Activated CD8-positive, alpha-beta T cell treated with anti-CD3 and anti-CD28 coated beads, Interleukin-2, amount 10 ng/mL, durations not matched to agents 7 days and 5 days (primary cell): ENCODE data around the gene P2RX1. TPM values are rescaled to one million over a fixed set of nuclear protein-coding genes. Genes with fewer than 3 reads are reported as not detected.

Source experiments
- ATAC-seq: fragments of 150-1000 bp; cut with Tn5 transposase; one replicate; pipeline ENCODE4 v1.10.0; 2021; ENCODE audit warnings: moderate library complexity
- CTCF ChIA-PET: fragments of 350-600 bp; sonication (Branson Sonifier 250); formaldehyde crosslinking; loops from one replicate; lab custom pipeline; 2021; ENCODE audit warnings: antibody characterized with exemption; lab: Charles Lee
- POLR2A ChIA-PET: fragments of 350-600 bp; sonication (Branson Sonifier 250); formaldehyde crosslinking; loops from one replicate; lab custom pipeline; 2021; ENCODE audit warnings: antibody characterized with exemption; lab: Charles Lee
- DNase-seq: peaks from one replicate; pipeline ENCODE4 v3.0.0-alpha.2; 2020
- H3K27ac Mint-ChIP-seq: one replicate; pipeline ENCODE4 v1.8.0; 2021; ENCODE audit warnings: mild to moderate bottlenecking, mixed read lengths
- H3K27me3 Mint-ChIP-seq: one replicate; pipeline ENCODE4 v1.8.0; 2021; ENCODE audit warnings: low read depth, mixed read lengths
- H3K36me3 Mint-ChIP-seq: one replicate; pipeline ENCODE4 v1.8.0; 2021; ENCODE audit warnings: low read depth, mixed read lengths
- H3K4me1 Mint-ChIP-seq: one replicate; pipeline ENCODE4 v1.8.0; 2021; ENCODE audit warnings: low read depth, mixed read lengths
- H3K4me3 Mint-ChIP-seq: one replicate; pipeline ENCODE4 v1.8.0; 2021; ENCODE audit warnings: mild to moderate bottlenecking, mixed read lengths
- H3K9me3 Mint-ChIP-seq: one replicate; pipeline ENCODE4 v1.8.0; 2022; ENCODE audit warnings: mixed read lengths; ENCODE audit not compliant: insufficient read depth
- total RNA-seq, 2 experiments: library from RNA; stranded (reverse); gene quantifications; one replicate each; pipeline ENCODE4 v1.2.3, GENCODE V29; 2021

Gene P2RX1
- total RNA-seq, 2 experiments from 2014 or later: 1.1 TPM

GRCh38 chr17:3959921-3960601 is 43.8 kb upstream of the P2RX1 start:
- peak overlapping the region; percentile 63 for H3K27ac Mint-ChIP-seq
- CTCF ChIA-PET: interaction anchor here (3.8 kb wide), 1 partner anchor 46 kb away, joined by 21 read pairs; no protein-coding TSS in a partner anchor
- ATAC-seq (no peak), DNase-seq (no peak)
- no peaks in the 10 kb centered on the region for H3K27me3 Mint-ChIP-seq
- peak overlapping the region; percentile 90 for H3K4me3 Mint-ChIP-seq
- peaks cover 56% of the 10 kb centered on the region for H3K4me1 Mint-ChIP-seq
- H3K36me3 Mint-ChIP-seq: peaks cover 57% of the 10 kb centered on the region
- no peaks in the 10 kb centered on the region for H3K9me3 Mint-ChIP-seq
- POLR2A ChIA-PET: interaction anchor here (0.6 kb wide), 1 partner anchor 46 kb away, joined by 3 read pairs; no protein-coding TSS in a partner anchor

GRCh38 chr17:3959295-3959899 is 43.1 kb upstream of the P2RX1 start:
- Mint-ChIP-seq H3K36me3 (peaks cover 57% of the 10 kb centered on the region), H3K4me1 (peaks cover 55% of the 10 kb centered on the region), H3K4me3 (no peak overlapping the region), H3K27me3 (no peaks in the 10 kb centered on the region), H3K9me3 (no peaks in the 10 kb centered on the region), H3K27ac (no peak overlapping the region)
- DNase-seq (no peak), ATAC-seq (no peak)
- ChIA-PET CTCF (no interaction called here), POLR2A (interaction anchor here (0.6 kb wide), 1 partner anchor 45 kb away, joined by 3 read pairs; no protein-coding TSS in a partner anchor)

GRCh38 chr17:3957735-3958599 is 41.7 kb upstream of the P2RX1 start:
- POLR2A ChIA-PET: no interaction called here
- peak overlapping the region; percentile 35 for H3K27ac Mint-ChIP-seq
- CTCF ChIA-PET: interaction anchor here (1.8 kb wide), 1 partner anchor 44 kb away, joined by 9 read pairs; no protein-coding TSS in a partner anchor
- no peaks in the 10 kb centered on the region for H3K9me3 Mint-ChIP-seq
- H3K36me3 Mint-ChIP-seq: peaks cover 53% of the 10 kb centered on the region
- ATAC-seq (no peak), DNase-seq (no peak)
- no peak overlapping the region for H3K4me3 Mint-ChIP-seq
- peaks cover 53% of the 10 kb centered on the region for H3K4me1 Mint-ChIP-seq
- no peaks in the 10 kb centered on the region for H3K27me3 Mint-ChIP-seq

- peaks cover 50% of the 10 kb centered on the region for H3K36me3 Mint-ChIP-seq
- no peak for ATAC-seq
- no peak overlapping the region for H3K4me3 Mint-ChIP-seq
- H3K27ac Mint-ChIP-seq: peak overlapping the region; percentile 35
- CTCF ChIA-PET: interaction anchor here (1.8 kb wide), 1 partner anchor 43 kb away, joined by 9 read pairs; no protein-coding TSS in a partner anchor
- no peak for DNase-seq
- POLR2A ChIA-PET: interaction anchor here (1.7 kb wide), 1 partner anchor 8 kb away, joined by 8 read pairs; the partner anchor contains the start of gene ATP2A3
- no peaks in the 10 kb centered on the region for H3K9me3 Mint-ChIP-seq
- H3K4me1 Mint-ChIP-seq: peaks cover 46% of the 10 kb centered on the region
- H3K27me3 Mint-ChIP-seq: no peaks in the 10 kb centered on the region
These were observed 40.7 kb upstream of the P2RX1 start for GRCh38 chr17:3956983-3957382.

- ChIA-PET CTCF (interaction anchor here (0.6 to 1.8 kb wide), 2 partner anchors 42 to 184 kb away, joined by 3 to 9 read pairs; no protein-coding TSS in a partner anchor), POLR2A (interaction anchor here (1.7 kb wide), 1 partner anchor 8 kb away, joined by 8 read pairs; the partner anchor contains the start of gene ATP2A3)
- no peak overlapping the region for H3K27ac Mint-ChIP-seq
- peaks cover 50% of the 10 kb centered on the region for H3K36me3 Mint-ChIP-seq
- ATAC-seq (no peak), DNase-seq (no peak)
- peaks cover 40% of the 10 kb centered on the region for H3K4me1 Mint-ChIP-seq
- no peak overlapping the region for H3K4me3 Mint-ChIP-seq
- no peaks in the 10 kb centered on the region for H3K9me3 Mint-ChIP-seq
- no peaks in the 10 kb centered on the region for H3K27me3 Mint-ChIP-seq
These were observed 40.2 kb upstream of the P2RX1 start for GRCh38 chr17:3956327-3956957.

- no peak overlapping the region for H3K27ac Mint-ChIP-seq
- no peak for ATAC-seq
- no peak for DNase-seq
- peaks cover 46% of the 10 kb centered on the region for H3K36me3 Mint-ChIP-seq
- no peak overlapping the region for H3K4me3 Mint-ChIP-seq
- peaks cover 32% of the 10 kb centered on the region for H3K4me1 Mint-ChIP-seq
- no peaks in the 10 kb centered on the region for H3K9me3 Mint-ChIP-seq
- no peaks in the 10 kb centered on the region for H3K27me3 Mint-ChIP-seq
- POLR2A ChIA-PET: interaction anchor here (1.7 kb wide), 1 partner anchor 9 kb away, joined by 8 read pairs; the partner anchor contains the start of gene ATP2A3
- CTCF ChIA-PET: no interaction called here
These were observed 39.4 kb upstream of the P2RX1 start for GRCh38 chr17:3955673-3955988.

- CTCF ChIA-PET: no interaction called here
- Mint-ChIP-seq H3K4me3 (no peak overlapping the region), H3K27me3 (no peaks in the 10 kb centered on the region), H3K27ac (no peak overlapping the region), H3K9me3 (no peaks in the 10 kb centered on the region), H3K36me3 (peaks cover 45% of the 10 kb centered on the region), H3K4me1 (peaks cover 27% of the 10 kb centered on the region)
- DNase-seq (no peak), ATAC-seq (no peak)
- POLR2A ChIA-PET: interaction anchor here (0.8 kb wide), 1 partner anchor 55 kb away, joined by 3 read pairs; no protein-coding TSS in a partner anchor
These were observed 38.9 kb upstream of the P2RX1 start for GRCh38 chr17:3954976-3955672.

GRCh38 chr17:3954086-3954485 is 37.8 kb upstream of the P2RX1 start:
- Mint-ChIP-seq H3K36me3 (peaks cover 48% of the 10 kb centered on the region), H3K27me3 (no peaks in the 10 kb centered on the region), H3K4me1 (peaks cover 18% of the 10 kb centered on the region), H3K4me3 (no peak overlapping the region), H3K27ac (no peak overlapping the region), H3K9me3 (no peaks in the 10 kb centered on the region)
- ATAC-seq (no peak), DNase-seq (no peak)
- ChIA-PET POLR2A (interaction anchor here (1.1 to 1.6 kb wide), 2 partner anchors 9 to 11 kb away, joined by 3 read pairs; no protein-coding TSS in a partner anchor), CTCF (no interaction called here)

GRCh38 chr17:3953542-3953941 is 37.3 kb upstream of the P2RX1 start:
- POLR2A ChIA-PET: interaction anchor here (1.1 to 1.6 kb wide), 2 partner anchors 9 to 11 kb away, joined by 3 read pairs; no protein-coding TSS in a partner anchor
- CTCF ChIA-PET: no interaction called here
- Mint-ChIP-seq H3K27me3 (no peaks in the 10 kb centered on the region), H3K4me1 (peaks cover 18% of the 10 kb centered on the region), H3K9me3 (no peaks in the 10 kb centered on the region), H3K36me3 (peaks cover 51% of the 10 kb centered on the region), H3K4me3 (no peak overlapping the region), H3K27ac (no peak overlapping the region)
- DNase-seq (no peak), ATAC-seq (no peak)

GRCh38 chr17:3952186-3952585 is 35.9 kb upstream of the P2RX1 start:
- DNase-seq (no peak), ATAC-seq (no peak)
- Mint-ChIP-seq H3K4me1 (peaks cover 12% of the 10 kb centered on the region), H3K27ac (no peak overlapping the region), H3K4me3 (no peak overlapping the region), H3K9me3 (no peaks in the 10 kb centered on the region), H3K27me3 (no peaks in the 10 kb centered on the region), H3K36me3 (peaks cover 53% of the 10 kb centered on the region)
- POLR2A ChIA-PET: no interaction called here
- CTCF ChIA-PET: no interaction called here
